AG09319 (cell line): Measurements from ENCODE around the gene TSC22D3.

Experiments
- DNase-seq: peaks from one replicate; pipeline ENCODE4 v3.0.0-alpha.2; 2010; ENCODE audit warnings: low read depth; ENCODE audit errors: extremely low read depth
- CTCF ChIP-seq: IDR thresholded peaks from 2 replicates; pipeline ENCODE4 v1.5.1; 2011; ENCODE audit warnings: low read depth, mild to moderate bottlenecking, inconsistent platforms, low read length, moderate library complexity

TSC22D3 gene

GRCh38 chrX:107769581-107770317 is 5.8 kb downstream of the TSC22D3 start:
- no peak for DNase-seq
- no peak for TF ChIP-seq CTCF

- no peak for TF ChIP-seq CTCF
- no peak for DNase-seq
Measured at GRCh38 chrX:107768051-107768450, 7.5 kb downstream of the TSC22D3 start.

GRCh38 chrX:107766470-107767150 is 9.0 kb downstream of the TSC22D3 start:
- TF ChIP-seq CTCF = no peak
- DNase-seq = no peak

GRCh38 chrX:107764845-107765608 is 10.6 kb downstream of the TSC22D3 start:
- TF ChIP-seq CTCF = no peak
- DNase-seq = no peak

- TF ChIP-seq CTCF = no peak
- DNase-seq = no peak
Measured at GRCh38 chrX:107763647-107764046, 11.9 kb downstream of the TSC22D3 start.

GRCh38 chrX:107760304-107761077 is 15.1 kb downstream of the TSC22D3 start:
- TF ChIP-seq CTCF = no peak
- no peak for DNase-seq
